ENCODE results near the gene MAPKBP1. TPM values are rescaled to one million over a fixed set of nuclear protein-coding genes. Genes with fewer than 3 reads are reported as not detected.

The MAPKBP1 gene
- total RNA-seq, 1 experiment from 2014 or later = 14.5 TPM

GRCh38 chr15:41870689-41871081 lies 96.4 kb downstream of the MAPKBP1 start:
- TF ChIP-seq ESRRA (CRISPR knock-in tag; IDR thresholded peaks at IDR 0.05; ENCODE audit: borderline replicate concordance) = no peak
- TF ChIP-seq CBFB (CRISPR knock-in tag; IDR thresholded peaks at IDR 0.05; ENCODE audit: low read depth) = no peak
- Mint-ChIP-seq H3K27me3 (ENCODE audit: low read depth) (no peaks in the 10 kb centered on the region; the same call in 1 of the 2 replicates), H3K4me1 (no peaks in the 10 kb centered on the region), H3K9me3 (no peaks in the 10 kb centered on the region), H3K36me3 (no peaks in the 10 kb centered on the region), H3K4me3 (no peak overlapping the region), H3K27ac (peak overlapping the region; percentile 91)
- ATAC-seq (no peak), DNase-seq (ENCODE audit: low spot score) (no peak)
- POLR2A ChIA-PET = no interaction called here
- CTCF ChIA-PET = interaction anchor here (0.7 to 1.2 kb wide), 4 partner anchors 11 to 96 kb away, joined by 3 to 7 read pairs (median 3); no protein-coding TSS in a partner anchor

- TF ChIP-seq GABPB1 (CRISPR knock-in tag; IDR thresholded peaks at IDR 0.05) (no peak), ZNF219 (CRISPR knock-in tag; IDR thresholded peaks at IDR 0.05; ENCODE audit: borderline replicate concordance) (no peak), TEAD4 (CRISPR knock-in tag; IDR thresholded peaks at IDR 0.05) (no peak), ZNF423 (CRISPR knock-in tag; IDR thresholded peaks at IDR 0.05) (no peak), NR1H2 (CRISPR knock-in tag; IDR thresholded peaks at IDR 0.05) (no peak), NR2C2 (CRISPR knock-in tag; IDR thresholded peaks at IDR 0.05) (no peak), SMAD3 (CRISPR knock-in tag; IDR thresholded peaks at IDR 0.05; ENCODE audit: borderline replicate concordance) (no peak)
- TF ChIP-seq, protein P1, sequence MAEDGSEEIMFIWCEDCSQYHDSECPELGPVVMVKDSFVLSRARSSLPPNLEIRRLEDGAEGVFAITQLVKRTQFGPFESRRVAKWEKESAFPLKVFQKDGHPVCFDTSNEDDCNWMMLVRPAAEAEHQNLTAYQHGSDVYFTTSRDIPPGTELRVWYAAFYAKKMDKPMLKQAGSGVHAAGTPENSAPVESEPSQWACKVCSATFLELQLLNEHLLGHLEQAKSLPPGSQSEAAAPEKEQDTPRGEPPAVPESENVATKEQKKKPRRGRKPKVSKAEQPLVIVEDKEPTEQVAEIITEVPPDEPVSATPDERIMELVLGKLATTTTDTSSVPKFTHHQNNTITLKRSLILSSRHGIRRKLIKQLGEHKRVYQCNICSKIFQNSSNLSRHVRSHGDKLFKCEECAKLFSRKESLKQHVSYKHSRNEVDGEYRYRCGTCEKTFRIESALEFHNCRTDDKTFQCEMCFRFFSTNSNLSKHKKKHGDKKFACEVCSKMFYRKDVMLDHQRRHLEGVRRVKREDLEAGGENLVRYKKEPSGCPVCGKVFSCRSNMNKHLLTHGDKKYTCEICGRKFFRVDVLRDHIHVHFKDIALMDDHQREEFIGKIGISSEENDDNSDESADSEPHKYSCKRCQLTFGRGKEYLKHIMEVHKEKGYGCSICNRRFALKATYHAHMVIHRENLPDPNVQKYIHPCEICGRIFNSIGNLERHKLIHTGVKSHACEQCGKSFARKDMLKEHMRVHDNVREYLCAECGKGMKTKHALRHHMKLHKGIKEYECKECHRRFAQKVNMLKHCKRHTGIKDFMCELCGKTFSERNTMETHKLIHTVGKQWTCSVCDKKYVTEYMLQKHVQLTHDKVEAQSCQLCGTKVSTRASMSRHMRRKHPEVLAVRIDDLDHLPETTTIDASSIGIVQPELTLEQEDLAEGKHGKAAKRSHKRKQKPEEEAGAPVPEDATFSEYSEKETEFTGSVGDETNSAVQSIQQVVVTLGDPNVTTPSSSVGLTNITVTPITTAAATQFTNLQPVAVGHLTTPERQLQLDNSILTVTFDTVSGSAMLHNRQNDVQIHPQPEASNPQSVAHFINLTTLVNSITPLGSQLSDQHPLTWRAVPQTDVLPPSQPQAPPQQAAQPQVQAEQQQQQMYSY (CRISPR knock-in tag; IDR thresholded peaks at IDR 0.05) = no peak
- POLR2A ChIA-PET = no interaction called here
- ATAC-seq = no peak
- no peaks in the 10 kb centered on the region for H3K9me3 Mint-ChIP-seq
- H3K4me1 Mint-ChIP-seq = no peaks in the 10 kb centered on the region
- CTCF ChIA-PET = interaction anchor here (0.7 to 1.2 kb wide), 4 partner anchors 10 to 96 kb away, joined by 3 to 7 read pairs (median 3); no protein-coding TSS in a partner anchor
- no peak overlapping the region for H3K4me3 Mint-ChIP-seq
- H3K27ac Mint-ChIP-seq = no peak overlapping the region
- no peaks in the 10 kb centered on the region for H3K36me3 Mint-ChIP-seq
- no peak for DNase-seq (ENCODE audit: low spot score)
- no peaks in the 10 kb centered on the region; the same call in 1 of the 2 replicates for H3K27me3 Mint-ChIP-seq (ENCODE audit: low read depth)
Measured at GRCh38 chr15:41871175-41871905, 97.1 kb downstream of the MAPKBP1 start.

GRCh38 chr15:41872166-41872747 lies 98.0 kb downstream of the MAPKBP1 start:
- CTCF ChIA-PET = no interaction called here
- ATAC-seq = no peak
- H3K9me3 Mint-ChIP-seq = no peaks in the 10 kb centered on the region
- TF ChIP-seq FOXK1 (CRISPR knock-in tag; IDR thresholded peaks at IDR 0.05) (no peak), CREM (CRISPR knock-in tag; IDR thresholded peaks at IDR 0.05) (no peak), GABPB1 (CRISPR knock-in tag; IDR thresholded peaks at IDR 0.05) (no peak), TCF7 (CRISPR knock-in tag; IDR thresholded peaks at IDR 0.05; ENCODE audit: low read depth) (no peak), USF2 (CRISPR knock-in tag; IDR thresholded peaks at IDR 0.05) (no peak), SP1 (CRISPR knock-in tag; conservative IDR thresholded peaks at IDR 0.05) (no peak), ZNF219 (CRISPR knock-in tag; IDR thresholded peaks at IDR 0.05; ENCODE audit: borderline replicate concordance) (no peak), NFYB (CRISPR knock-in tag; conservative IDR thresholded peaks at IDR 0.05; ENCODE audit: low read depth) (no peak)
- no peaks in the 10 kb centered on the region for H3K4me1 Mint-ChIP-seq
- no peak for DNase-seq (ENCODE audit: low spot score)
- H3K4me3 Mint-ChIP-seq = no peak overlapping the region
- no peaks in the 10 kb centered on the region; the same call in 1 of the 2 replicates for H3K27me3 Mint-ChIP-seq (ENCODE audit: low read depth)
- POLR2A ChIA-PET = no interaction called here
- H3K36me3 Mint-ChIP-seq = no peaks in the 10 kb centered on the region
- peak overlapping the region; percentile 61; the same call in 1 of the 2 replicates for H3K27ac Mint-ChIP-seq

Data from WTC11 (cell line).